GM19193 (cell line): ENCODE measurements around the gene ATP6V0E1.

ENCODE experiments used
- POLR2A ChIP-seq: IDR thresholded peaks from 4 replicates; pipeline ENCODE4 v1.6.1; 2011; ENCODE audit not compliant: insufficient read depth, insufficient read length; ENCODE audit errors: extremely low read depth

The ATP6V0E1 gene

DNA sequence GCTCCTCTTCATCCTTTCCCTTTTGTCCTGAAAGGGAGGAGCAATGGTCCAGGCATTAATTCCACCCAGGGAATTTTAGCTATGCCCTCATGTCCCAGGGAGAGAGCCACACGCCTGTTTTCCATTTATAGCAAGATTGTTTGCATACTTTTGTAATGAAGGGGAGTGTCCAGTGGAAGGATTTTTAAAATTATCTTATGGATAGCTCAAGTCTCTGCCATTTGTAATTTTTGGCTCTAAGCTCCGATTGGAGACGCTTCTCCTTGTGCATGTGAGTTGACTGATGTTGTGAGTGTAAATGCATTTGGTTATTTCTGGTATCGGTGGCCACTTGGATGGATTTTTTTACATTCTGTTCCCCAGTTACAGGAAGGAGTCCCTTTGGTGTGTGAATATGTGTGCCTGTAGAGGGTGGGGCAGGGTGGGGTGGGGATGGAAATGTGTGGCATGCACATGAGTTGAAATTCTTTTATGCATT lies 31.5 kb upstream of the ATP6V0E1 start:
- no peak for TF ChIP-seq POLR2A

DNA sequence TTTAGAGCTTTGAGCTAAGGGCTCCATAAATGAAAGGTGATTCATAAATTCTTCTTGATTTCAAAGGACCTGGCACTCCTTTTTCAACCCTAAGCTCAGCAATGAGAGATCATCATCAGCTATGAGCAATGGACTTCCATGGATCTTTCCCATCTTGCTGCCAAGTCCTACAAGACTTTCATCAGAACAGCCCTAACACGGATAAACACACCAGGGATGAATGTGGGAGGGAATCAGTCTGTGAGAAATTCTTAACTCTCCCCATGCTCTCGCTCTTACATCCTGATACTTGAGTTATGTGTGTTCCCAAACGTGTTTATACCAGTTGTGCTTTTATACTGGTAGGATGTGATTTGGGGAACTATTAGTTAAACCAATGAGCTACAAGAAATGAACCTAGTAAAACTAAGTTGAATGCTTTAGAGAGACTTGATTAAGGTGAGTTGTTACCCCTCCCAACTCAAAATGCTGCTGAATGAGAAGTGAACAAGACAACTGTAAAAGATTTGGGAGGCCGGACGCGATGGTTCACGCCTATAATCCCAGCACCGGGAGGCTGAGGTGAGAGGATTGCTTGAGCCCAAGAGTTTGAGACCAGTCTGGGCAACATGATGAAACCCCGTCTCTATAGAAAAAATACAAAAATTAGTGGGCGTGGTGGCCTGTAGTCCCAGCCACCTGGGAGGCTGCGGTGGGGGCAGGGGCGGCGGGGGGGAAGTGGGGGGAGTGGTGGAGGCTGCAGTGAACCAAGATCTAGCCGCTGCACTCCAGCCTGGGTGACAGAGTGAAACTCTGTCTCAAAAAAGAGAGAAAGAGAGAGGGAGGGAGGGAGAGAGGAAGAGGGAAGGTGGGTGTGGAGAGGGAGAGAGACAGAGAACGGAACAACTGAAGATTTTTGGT lies 29.5 kb upstream of the ATP6V0E1 start:
- no peak for TF ChIP-seq POLR2A

DNA sequence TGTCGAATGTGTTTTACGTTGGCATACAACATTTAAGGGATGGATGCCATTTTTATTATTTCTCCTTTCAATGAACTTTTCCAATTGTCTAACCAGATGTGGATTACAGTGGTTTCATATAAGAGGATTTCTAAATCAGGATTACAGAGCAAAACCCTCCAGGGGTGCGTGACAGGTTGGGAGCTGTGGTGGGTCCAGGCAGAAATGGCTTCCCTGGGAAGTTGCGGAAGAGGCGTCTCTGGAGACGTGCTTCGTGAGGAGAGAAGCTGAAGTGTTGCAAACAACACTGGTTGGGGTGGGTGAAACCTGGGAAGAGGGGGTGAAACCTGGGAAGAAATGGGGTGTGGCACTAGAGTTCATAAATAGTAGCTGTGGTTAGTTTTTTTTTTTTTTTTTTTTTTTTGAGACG lies 28.8 kb upstream of the ATP6V0E1 start:
- TF ChIP-seq POLR2A = no peak

DNA sequence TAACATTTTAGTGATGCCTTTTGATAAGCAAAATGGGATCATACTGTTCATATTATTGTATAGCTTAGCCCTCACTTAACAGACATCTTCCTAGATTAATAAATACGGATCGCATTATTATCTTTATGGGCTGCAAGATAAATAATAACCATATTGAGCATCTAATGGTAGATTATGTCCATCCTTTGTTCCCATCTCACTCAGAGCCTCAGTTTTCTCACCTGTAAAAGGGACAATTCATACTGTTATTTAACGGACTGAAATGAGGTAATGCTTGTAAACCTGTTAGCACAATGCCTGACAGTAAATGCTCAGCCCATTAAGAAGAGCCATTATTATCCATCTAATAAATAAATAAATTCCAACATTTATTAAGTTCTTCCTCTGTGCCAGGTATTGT lies 27.3 kb upstream of the ATP6V0E1 start:
- TF ChIP-seq POLR2A = no peak

DNA sequence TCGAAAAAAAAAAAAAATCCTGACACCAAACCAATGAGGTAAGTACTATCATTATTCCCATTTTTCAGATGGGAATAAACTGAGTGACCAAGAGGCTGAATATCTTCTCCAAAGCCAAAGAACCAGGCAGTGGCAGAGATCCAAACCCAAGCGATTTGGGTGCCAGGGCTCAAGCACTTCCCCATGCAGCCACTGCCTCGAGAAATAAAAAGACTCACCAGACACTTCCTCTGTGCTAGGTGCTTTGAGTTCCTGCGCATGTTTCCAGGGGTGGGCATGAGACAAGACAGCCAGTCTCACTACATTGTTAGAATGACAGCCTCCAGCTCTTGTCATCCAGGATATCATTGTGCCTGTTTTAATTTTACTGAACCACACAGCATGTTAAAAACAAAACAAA lies 26.6 kb upstream of the ATP6V0E1 start:
- TF ChIP-seq POLR2A = no peak

GRCh38 chr5:172957458-172957857 lies 26.1 kb upstream of the ATP6V0E1 start:
- no peak for TF ChIP-seq POLR2A

DNA sequence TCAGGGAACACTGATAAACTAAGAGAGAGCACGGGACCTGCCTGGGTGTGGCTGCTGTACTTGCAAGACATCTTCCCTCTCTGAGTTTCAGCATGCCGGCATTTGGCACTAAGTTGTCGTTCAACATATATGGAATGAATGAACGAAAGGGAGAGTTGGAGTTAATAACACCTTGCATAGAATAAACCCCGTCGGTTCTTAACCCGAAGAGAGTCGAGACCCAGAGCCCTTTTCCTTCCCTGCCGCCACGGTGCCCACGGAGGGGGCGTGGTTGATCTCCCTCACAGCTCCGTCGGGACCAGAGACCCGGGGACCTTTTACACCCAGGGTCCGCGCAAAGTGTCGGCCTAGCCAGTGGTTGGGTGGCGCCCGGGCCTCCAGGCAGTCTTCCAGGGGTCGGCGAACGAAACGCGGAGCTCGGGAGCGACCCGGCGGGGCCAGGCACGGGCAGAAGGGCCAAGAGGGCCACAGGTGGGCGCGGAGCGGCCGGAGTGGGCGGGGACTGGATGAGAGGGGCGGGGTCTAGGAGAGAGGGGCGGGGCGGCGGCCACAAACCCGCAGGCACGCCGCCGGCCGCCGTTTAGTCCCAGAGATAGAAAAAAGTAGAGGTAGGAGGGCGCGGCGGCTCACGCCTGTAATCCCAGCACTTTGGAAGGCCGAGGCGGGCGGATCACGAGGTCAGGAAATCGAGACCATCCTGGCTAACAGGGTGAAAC lies 25.1 kb upstream of the ATP6V0E1 start:
- no peak for TF ChIP-seq POLR2A

- TF ChIP-seq POLR2A = no peak
These were observed 23.5 kb upstream of the ATP6V0E1 start for GRCh38 chr5:172959824-172960799.

DNA sequence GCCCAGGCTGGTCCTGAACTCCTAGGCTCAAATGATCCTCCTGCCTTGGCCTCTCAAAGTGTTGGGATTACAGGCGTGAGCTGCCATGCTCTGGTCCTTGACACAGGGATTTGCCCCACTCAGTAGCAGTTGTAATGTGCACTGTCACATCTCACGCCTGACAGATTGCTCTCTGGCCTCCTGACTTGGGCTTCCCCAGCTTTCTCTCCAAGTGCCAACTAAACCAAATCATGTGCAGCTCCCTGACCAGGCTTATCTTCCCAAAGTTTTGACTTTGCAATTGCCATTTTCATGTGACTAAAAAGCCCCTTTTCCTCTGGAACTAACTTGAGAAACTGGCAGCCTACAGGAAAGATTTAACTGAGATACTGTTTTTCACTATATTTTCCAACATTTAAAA lies 13.7 kb upstream of the ATP6V0E1 start:
- no peak for TF ChIP-seq POLR2A

DNA sequence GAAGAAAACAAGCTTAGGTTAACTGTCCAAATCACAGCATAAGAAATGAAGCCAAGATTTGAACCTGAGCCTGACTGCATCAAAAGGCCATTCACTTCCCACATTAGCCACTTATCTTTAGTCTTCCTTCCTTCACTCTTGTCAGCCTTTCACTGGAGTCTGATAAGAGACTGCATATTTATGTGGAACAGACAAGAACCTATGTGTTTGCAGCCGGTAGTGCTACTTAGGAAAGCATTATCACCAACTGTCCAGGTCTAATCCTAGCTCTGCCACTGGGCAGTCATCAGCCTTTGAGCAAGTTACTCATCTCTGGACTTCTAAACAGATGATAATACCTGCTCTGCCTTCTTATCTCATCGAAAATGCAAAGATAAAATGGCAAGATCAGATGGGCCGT lies 12.1 kb upstream of the ATP6V0E1 start:
- TF ChIP-seq POLR2A = no peak

DNA sequence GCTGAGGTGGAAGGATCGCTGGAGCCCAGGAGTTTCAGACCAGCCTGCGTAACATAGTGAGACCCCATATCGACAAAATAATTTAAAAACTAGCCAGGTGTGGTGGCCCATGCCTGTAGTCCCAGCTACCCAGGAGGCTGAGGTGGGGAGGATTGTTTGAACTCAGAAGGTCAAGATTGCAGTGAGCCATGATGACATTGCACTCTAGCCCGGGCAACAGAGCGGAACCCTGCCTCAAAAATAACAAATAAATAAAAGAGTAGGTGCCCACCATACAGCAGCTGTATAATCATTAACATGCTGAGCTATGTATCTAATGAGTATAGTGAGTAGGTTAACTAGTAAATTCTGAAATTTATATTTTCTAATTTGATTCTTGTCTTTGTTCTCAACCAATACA lies 11.0 kb upstream of the ATP6V0E1 start:
- TF ChIP-seq POLR2A = no peak

DNA sequence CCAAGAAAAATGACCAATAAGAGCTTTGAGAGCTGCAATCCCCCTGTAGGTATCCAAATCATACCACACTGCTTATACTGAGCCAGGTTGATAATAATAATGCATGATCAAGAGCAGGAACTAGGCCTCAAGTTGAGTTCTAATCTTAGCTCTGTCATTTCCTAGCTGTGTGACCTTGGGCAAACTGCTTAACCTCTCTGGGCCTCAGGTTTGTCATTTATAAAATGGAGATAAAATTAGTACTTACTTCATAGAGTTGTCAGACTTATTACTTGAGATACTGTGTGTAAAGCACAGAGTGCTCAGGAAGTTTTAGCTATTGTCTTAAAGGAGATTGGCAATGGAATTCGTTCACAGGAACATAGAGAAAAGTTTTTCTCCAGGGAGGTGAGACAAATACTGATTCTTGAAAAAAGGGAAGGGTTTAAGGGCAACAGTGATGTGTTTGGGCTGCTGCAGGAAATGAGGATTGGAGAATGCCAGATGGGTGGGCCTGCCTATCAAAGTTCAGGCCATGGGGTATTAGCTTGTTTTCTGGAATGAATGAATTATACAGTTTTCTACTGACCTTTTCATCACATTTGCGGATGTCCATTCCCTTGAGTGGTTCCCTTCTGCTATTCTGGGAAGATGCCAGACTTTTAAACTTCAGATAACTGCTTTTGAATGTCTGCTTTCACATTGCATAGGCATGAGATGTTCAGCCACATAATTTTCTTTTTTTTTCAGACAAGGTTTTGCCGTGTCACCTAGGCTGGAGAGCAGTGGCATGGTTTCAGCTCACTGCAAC lies 10.2 kb upstream of the ATP6V0E1 start:
- no peak for TF ChIP-seq POLR2A

DNA sequence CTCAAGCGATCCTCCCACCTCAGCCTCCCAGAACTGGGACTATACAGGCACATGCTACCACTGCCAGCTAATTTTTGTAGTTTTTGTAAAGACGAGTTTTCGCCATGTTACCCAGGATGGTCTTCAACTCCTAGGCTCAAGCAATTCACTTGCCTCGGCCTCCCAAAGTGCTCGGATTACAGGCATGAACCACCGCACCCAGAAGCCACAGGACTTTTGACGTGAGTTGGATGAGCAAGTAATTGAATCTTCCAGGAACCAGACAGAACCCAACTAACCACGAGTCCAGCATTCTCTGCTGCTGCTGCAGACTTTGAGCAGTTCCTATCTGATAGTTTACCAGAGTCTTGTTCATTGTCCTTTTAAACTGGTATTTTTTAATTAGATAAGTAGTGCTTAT lies 9.6 kb upstream of the ATP6V0E1 start:
- no peak for TF ChIP-seq POLR2A

DNA sequence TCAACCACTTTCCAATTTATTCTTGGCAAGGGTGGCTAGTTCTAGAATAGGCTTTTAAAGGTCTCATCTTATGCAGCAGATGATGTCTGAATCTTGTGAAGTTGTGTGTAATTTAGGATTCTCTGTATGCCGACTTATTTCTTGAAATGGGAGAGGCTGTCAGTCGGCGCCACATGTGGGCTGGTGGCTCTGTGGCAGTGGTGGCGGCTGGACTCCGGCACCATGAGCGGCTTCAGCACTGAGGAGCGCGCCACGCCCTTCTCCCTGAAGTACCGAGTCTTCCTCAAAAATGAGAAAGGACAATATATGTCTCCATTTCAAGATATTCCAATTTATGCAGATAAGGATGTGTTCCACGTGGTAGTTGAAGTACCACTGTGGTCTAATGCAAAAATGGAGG lies 8.3 kb upstream of the ATP6V0E1 start:
- TF ChIP-seq POLR2A = no peak
